ENCODE results near the gene TJP1. TPM values are rescaled to one million over a fixed set of nuclear protein-coding genes. Genes with fewer than 3 reads are reported as not detected.

Gene TJP1
- total RNA-seq, 4 donors from 2014 or later, result 100 to 115 (median 103) TPM

DNA sequence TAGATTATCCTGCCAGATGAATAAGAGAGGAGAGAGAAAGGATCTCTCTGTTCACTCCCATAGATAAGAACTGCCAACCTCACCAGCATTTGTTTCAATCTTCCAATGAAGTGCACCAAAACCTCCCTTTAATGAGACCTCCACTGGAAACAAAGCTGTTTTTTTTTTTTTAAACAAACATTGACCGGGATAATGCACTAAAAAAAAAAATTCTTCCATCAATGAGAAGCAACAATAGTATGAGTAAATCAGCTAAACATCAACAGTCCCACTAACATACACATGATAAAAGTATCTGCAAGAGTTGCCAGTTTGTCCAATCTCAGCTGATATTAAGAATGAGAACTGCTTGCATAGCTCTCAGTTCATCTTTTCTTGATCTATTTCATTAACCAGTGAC is 19.9 kb downstream of the TJP1 start:
- Histone ChIP-seq H3K4me3 (no peak overlapping the region), H3K27ac (no peak overlapping the region), H3K36me3 (peaks cover 0 to 9% of the 10 kb centered on the region in 2 donors), H3K4me1 (peaks cover 8 to 68% (median 17%) of the 10 kb centered on the region in 3 donors), H3K9me3 (no peaks in the 10 kb centered on the region), H3K27me3 (no peaks in the 10 kb centered on the region)
- TF ChIP-seq POLR2AphosphoS5 (IDR thresholded peaks at IDR 0.05) (no peak), EP300 (IDR thresholded peaks at IDR 0.05) (no peak), POLR2A (IDR thresholded peaks at IDR 0.05) (no peak)
- TF ChIP-seq, protein P1, sequence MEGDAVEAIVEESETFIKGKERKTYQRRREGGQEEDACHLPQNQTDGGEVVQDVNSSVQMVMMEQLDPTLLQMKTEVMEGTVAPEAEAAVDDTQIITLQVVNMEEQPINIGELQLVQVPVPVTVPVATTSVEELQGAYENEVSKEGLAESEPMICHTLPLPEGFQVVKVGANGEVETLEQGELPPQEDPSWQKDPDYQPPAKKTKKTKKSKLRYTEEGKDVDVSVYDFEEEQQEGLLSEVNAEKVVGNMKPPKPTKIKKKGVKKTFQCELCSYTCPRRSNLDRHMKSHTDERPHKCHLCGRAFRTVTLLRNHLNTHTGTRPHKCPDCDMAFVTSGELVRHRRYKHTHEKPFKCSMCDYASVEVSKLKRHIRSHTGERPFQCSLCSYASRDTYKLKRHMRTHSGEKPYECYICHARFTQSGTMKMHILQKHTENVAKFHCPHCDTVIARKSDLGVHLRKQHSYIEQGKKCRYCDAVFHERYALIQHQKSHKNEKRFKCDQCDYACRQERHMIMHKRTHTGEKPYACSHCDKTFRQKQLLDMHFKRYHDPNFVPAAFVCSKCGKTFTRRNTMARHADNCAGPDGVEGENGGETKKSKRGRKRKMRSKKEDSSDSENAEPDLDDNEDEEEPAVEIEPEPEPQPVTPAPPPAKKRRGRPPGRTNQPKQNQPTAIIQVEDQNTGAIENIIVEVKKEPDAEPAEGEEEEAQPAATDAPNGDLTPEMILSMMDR (IDR thresholded peaks at IDR 0.05), result no peak
- WGBS, 2 donors (ENCODE audit: low coverage in 1 of 2), result 33 to 55% methylated on average over 1 of the region's 1 CpG
- no peak for ATAC-seq

DNA sequence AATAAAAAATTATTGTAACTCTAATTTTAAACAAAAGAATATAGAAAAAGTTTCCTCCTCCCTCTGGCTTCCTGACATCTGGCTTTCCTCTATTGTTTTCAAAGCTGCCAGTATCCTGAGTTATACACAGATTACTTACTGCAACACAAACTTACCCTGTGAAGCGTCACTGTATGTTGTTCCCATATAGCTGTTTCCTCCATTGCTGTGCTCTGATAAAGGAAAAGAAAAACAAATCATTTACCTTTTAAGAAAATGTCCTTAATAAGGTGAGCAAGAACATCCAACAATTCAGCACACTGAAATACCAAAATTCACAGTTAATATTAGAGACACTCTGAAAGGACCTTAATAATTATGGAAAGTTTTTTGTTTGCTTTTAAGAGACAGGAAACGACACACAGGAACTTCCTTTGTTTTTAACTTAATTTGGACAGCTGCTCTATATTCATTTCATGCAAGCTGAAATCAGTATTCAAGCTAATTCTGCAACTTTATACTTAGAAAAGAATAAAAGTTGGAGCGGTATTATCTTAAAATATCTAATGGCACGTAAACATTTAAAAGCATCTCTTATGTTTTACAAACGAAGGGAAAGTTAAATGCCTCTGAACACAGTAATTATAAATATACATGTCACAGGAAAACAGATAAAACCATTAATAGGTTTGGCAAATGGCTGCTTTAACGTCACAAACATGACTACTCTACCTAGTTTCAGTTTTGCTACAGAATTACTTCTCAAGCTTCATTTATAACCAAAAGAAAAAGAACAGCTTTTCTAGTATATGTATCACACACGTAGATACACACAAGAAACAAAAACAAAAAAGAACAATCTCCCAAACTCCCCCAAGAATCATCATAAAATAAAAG is 21.5 kb downstream of the TJP1 start:
- TF ChIP-seq POLR2A (IDR thresholded peaks at IDR 0.05), result no peak
- no peak for TF ChIP-seq POLR2AphosphoS5 (IDR thresholded peaks at IDR 0.05)
- TF ChIP-seq, protein P1 (IDR thresholded peaks at IDR 0.05), result no peak
- TF ChIP-seq EP300 (IDR thresholded peaks at IDR 0.05), result no peak
- Histone ChIP-seq H3K36me3 (peaks cover 0 to 9% of the 10 kb centered on the region in 2 donors), H3K4me3 (no peak overlapping the region), H3K27ac (peak overlapping the region in 1 of 4 donors; percentile 14), H3K27me3 (no peaks in the 10 kb centered on the region), H3K4me1 (peaks cover 8 to 55% (median 17%) of the 10 kb centered on the region in 3 donors), H3K9me3 (no peaks in the 10 kb centered on the region)
- no peak for ATAC-seq
- 36 to 44% methylated on average over 7 of the region's 7 CpGs for WGBS, 2 donors (ENCODE audit: low coverage in 1 of 2)

DNA sequence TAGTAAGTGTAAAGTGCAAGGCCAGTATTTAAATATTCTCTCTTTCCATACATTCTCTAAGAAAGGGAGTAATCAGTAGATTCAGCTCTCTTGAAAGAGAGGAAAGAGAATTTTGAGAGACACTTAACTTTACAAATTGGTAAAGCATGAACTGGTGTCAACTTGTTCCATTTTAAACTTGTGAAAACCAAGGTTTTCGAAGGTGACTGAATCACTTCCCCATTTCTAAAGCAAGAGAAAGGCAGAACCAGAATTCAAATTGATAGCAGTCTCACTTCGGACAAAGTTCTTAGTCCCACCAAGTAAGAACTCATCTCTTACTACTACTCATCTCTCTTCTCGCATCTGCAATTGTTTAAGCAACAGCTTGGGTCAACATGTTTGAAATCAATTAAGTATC is 22.4 kb downstream of the TJP1 start:
- 66 to 79% methylated on average over 3 of the region's 3 CpGs for WGBS, 2 donors (ENCODE audit: low coverage in 1 of 2)
- peaks cover 0 to 9% of the 10 kb centered on the region in 2 donors for H3K36me3 ChIP-seq

DNA sequence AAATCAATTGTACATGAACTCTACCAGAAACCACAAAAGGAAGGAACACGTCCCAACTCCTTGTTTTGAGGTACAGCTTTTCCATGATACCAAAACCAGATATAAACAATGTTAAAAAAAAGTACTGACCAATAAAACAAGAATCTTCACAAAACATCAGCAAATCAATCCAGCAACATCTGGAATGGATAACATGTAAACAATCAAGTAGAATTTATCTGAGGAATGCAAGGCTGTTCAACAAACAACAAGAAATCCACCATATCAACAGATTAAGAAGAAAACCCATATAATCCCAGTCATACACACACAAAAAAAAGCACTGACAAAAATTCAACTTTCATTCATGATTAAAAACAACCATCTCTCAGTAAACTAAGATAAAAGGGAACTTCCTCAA is 26.7 kb downstream of the TJP1 start:
- Histone ChIP-seq H3K4me1 (peaks cover 0 to 22% (median 3%) of the 10 kb centered on the region in 3 donors), H3K27ac (no peak overlapping the region), H3K27me3 (no peaks in the 10 kb centered on the region), H3K9me3 (no peaks in the 10 kb centered on the region), H3K36me3 (peaks cover 0 to 9% of the 10 kb centered on the region in 2 donors), H3K4me3 (no peak overlapping the region)
- TF ChIP-seq POLR2A (IDR thresholded peaks at IDR 0.05) (no peak), EP300 (IDR thresholded peaks at IDR 0.05) (no peak), POLR2AphosphoS5 (IDR thresholded peaks at IDR 0.05) (no peak)
- TF ChIP-seq, protein P1 (IDR thresholded peaks at IDR 0.05), result no peak
- WGBS, 2 donors (ENCODE audit: low coverage in 1 of 2), result 67 to 88% methylated on average over 1 of the region's 1 CpG
- ATAC-seq, result no peak

More for the DNA sequence above, 22.4 kb downstream of the TJP1 start:
- TF ChIP-seq EP300 (IDR thresholded peaks at IDR 0.05) (no peak), POLR2AphosphoS5 (IDR thresholded peaks at IDR 0.05) (no peak), POLR2A (IDR thresholded peaks at IDR 0.05) (no peak)
- TF ChIP-seq, protein P1 (IDR thresholded peaks at IDR 0.05), result no peak
- H3K9me3 ChIP-seq, result no peaks in the 10 kb centered on the region
- H3K27me3 ChIP-seq, result no peaks in the 10 kb centered on the region
- H3K27ac ChIP-seq, result no peak overlapping the region
- H3K4me3 ChIP-seq, result no peak overlapping the region
- H3K4me1 ChIP-seq, result peaks cover 4 to 46% (median 9%) of the 10 kb centered on the region in 3 donors
- no peak for ATAC-seq

All from gastroesophageal sphincter (tissue), 4 donors.